ENCODE measurements around the gene RWDD1.

GRCh38 chr6:116633685-116634084 is 62.4 kb downstream of the RWDD1 start:
- TF ChIP-seq POLR2A (IDR thresholded peaks at IDR 0.05; ENCODE audit: low read depth, low read length) (no peak), POLR2AphosphoS5 (IDR thresholded peaks at IDR 0.05; ENCODE audit: low read depth, low read length) (no peak)

Measured in GM12892 (cell line).